Measurements from ENCODE around the gene RALGAPB. TPM values are rescaled to one million over a fixed set of nuclear protein-coding genes. Genes with fewer than 3 reads are reported as not detected.

Gene RALGAPB
- total and polyA plus RNA-seq, 2 experiments from 2014 or later: 10.2 to 40.4 TPM

- TF ChIP-seq ZNF462 (CRISPR knock-in tag; IDR thresholded peaks at IDR 0.05) (no peak), EZH2phosphoT487 (IDR thresholded peaks at IDR 0.05; ENCODE audit: unreplicated experiment) (no peak), ETS1 (IDR thresholded peaks at IDR 0.05) (no peak), ZNF331 (CRISPR knock-in tag; IDR thresholded peaks at IDR 0.05; ENCODE audit: low read depth) (no peak)
These were observed 150.4 kb downstream of the RALGAPB start (continued) for GRCh38 chr20:38623061-38623460.

- H3K4me3 Mint-ChIP-seq: no peak overlapping the region
- Histone ChIP-seq H3K36me3 (ENCODE audit: insufficient read depth) (no peaks in the 10 kb centered on the region), H3K4me2 (no peak overlapping the region), H3K4me3 (no peak overlapping the region), H3K4me1 (ENCODE audit: insufficient read depth) (peaks cover 5% of the 10 kb centered on the region; the same call in 1 of the 2 replicates), H3K27ac (ENCODE audit: low read depth) (no peak overlapping the region), H4K20me1 (replicated peaks; ENCODE audit: insufficient read depth) (no peaks in the 10 kb centered on the region), H3K79me2 (replicated peaks; ENCODE audit: insufficient read depth) (no peaks in the 10 kb centered on the region), H3K27me3 (ENCODE audit: insufficient read depth) (no peaks in the 10 kb centered on the region), H3K9me2 (ENCODE audit: insufficient read depth) (no peaks in the 10 kb centered on the region), H2AFZ (no peak overlapping the region), H3F3A (replicated peaks; ENCODE audit: low read depth) (no peaks in the 10 kb centered on the region)
- H3K27ac Mint-ChIP-seq: no peak overlapping the region
- no peak for DNase-seq (ENCODE audit: low spot score)
- ATAC-seq: no peak
- H3K27me3 Mint-ChIP-seq (ENCODE audit: insufficient read depth, low read depth, poor library complexity): peaks cover 4% of the 10 kb centered on the region
- H3K4me1 Mint-ChIP-seq: peaks cover 20% of the 10 kb centered on the region; the same call in 2 of the 3 replicates
- 0 out of 3 replicates have a peak, but pooled peaks cover 4% of the 10 kb centered on the region for H3K9me3 Mint-ChIP-seq
- 0 out of 3 replicates have a peak, but pooled peaks cover 3% of the 10 kb centered on the region for H3K36me3 Mint-ChIP-seq (ENCODE audit: low read depth)
- TF ChIP-seq REST (IDR thresholded peaks at IDR 0.05; ENCODE audit: unreplicated experiment) (no peak), EZH2phosphoT487 (IDR thresholded peaks at IDR 0.05; ENCODE audit: unreplicated experiment) (no peak), NANOG (IDR thresholded peaks at IDR 0.05; ENCODE audit: borderline replicate concordance) (no peak), CTCF (conservative IDR thresholded peaks at IDR 0.05; ENCODE audit: low read depth in 2 of 2) (no peak), CREB1 (CRISPR knock-in tag; IDR thresholded peaks at IDR 0.05; ENCODE audit: low read depth) (no peak)
These were observed 151.4 kb downstream of the RALGAPB start for GRCh38 chr20:38624084-38624483.

Measured in GM23338 (cell line).